ENCODE data around the gene EEIG2. TPM values are rescaled to one million over a fixed set of nuclear protein-coding genes. Genes with fewer than 3 reads are reported as not detected.

EEIG2 gene
- total and polyA plus RNA-seq, 9 of the 15 experiments (the other 6 are each of a cell fraction or from before 2014, with no cell fraction given): 6.1 to 26.9 (median 15.2) TPM

DNA sequence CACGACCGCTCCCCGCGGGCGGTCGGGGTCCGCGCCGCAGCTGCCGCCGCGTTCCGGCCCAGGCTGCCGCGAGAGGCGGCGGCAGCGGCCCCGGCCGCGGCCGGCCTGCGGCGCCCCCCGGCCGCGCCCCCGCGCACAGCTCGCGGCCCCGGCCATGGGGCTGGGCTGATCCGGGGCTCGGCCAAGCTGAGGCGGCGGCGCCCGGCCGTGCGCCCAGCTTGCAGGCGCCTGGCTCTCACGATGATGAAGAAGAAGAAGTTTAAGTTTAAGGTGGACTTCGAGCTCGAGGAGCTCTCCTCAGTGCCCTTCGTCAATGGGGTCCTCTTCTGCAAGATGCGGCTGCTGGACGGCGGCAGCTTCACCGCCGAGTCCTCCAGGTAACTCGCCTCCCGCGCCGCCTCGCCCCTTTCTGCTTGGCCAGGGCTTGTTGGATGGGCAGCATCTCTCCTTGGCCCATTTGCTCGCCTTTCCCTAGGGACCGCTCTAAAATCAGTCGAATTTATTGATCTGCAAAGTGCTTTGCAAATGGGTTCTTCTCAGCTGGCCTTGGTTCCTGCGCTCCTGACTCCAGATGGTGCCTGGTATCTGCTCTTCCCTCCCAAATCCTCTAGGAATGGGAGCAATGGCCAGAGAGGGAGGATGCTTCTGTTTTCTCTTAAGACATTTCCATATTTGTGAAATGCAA, 431 bp downstream of the EEIG2 start (continued):
- TF ChIP-seq, protein P1, sequence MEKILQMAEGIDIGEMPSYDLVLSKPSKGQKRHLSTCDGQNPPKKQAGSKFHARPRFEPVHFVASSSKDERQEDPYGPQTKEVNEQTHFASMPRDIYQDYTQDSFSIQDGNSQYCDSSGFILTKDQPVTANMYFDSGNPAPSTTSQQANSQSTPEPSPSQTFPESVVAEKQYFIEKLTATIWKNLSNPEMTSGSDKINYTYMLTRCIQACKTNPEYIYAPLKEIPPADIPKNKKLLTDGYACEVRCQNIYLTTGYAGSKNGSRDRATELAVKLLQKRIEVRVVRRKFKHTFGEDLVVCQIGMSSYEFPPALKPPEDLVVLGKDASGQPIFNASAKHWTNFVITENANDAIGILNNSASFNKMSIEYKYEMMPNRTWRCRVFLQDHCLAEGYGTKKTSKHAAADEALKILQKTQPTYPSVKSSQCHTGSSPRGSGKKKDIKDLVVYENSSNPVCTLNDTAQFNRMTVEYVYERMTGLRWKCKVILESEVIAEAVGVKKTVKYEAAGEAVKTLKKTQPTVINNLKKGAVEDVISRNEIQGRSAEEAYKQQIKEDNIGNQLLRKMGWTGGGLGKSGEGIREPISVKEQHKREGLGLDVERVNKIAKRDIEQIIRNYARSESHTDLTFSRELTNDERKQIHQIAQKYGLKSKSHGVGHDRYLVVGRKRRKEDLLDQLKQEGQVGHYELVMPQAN (IDR thresholded peaks at IDR 0.05; ENCODE audit: borderline replicate concordance): peak; percentile 10; the same call in 1 of the 2 replicates
- TF ChIP-seq FIP1L1 (IDR thresholded peaks at IDR 0.05; ENCODE audit: low read depth, low read length, poor library complexity, severe bottlenecking) (no peak), NFRKB (IDR thresholded peaks at IDR 0.05; ENCODE audit: low read depth) (no peak), ZNF3 (CRISPR knock-in tag; IDR thresholded peaks at IDR 0.05) (0 out of 2 replicates have a peak, but pooled peaks have one; percentile 20), FOXP1 (CRISPR knock-in tag; IDR thresholded peaks at IDR 0.05) (0 out of 2 replicates have a peak, but pooled peaks have one; percentile 16), KLF1 (tag; IDR thresholded peaks at IDR 0.05) (no peak), RBBP5 (IDR thresholded peaks at IDR 0.05; ENCODE audit: borderline replicate concordance, insufficient read depth, low read length, poor library complexity, severe bottlenecking) (peak; percentile 41), MTA2 (IDR thresholded peaks at IDR 0.05; ENCODE audit: low read depth) (no peak), BACH1 (tag; IDR thresholded peaks at IDR 0.05) (no peak), GABPA (tag; conservative IDR thresholded peaks at IDR 0.05; ENCODE audit: low read depth) (peak; percentile 23; the same call in 1 of the 2 replicates), RCOR1 (IDR thresholded peaks at IDR 0.05; ENCODE audit: borderline replicate concordance in 1 of 2, low read depth in 2 of 2, low read length in 2 of 2) (peak in 1 of 2 experiments; percentile 7; a peak in 1 of 4 replicates), PRPF4 (IDR thresholded peaks at IDR 0.05; ENCODE audit: insufficient read depth, low read depth, low read length, poor library complexity, severe bottlenecking) (no peak), ETV6 (IDR thresholded peaks at IDR 0.05; ENCODE audit: borderline replicate concordance in 1 of 2, low read depth in 2 of 2, low read length in 1 of 2) (no peak), ETV6 (CRISPR knock-in tag; IDR thresholded peaks at IDR 0.05; ENCODE audit: borderline replicate concordance) (no peak), PCBP1 (IDR thresholded peaks at IDR 0.05; ENCODE audit: low read depth, low read length, poor library complexity, severe bottlenecking) (no peak)
- TF ChIP-seq, protein P2, sequence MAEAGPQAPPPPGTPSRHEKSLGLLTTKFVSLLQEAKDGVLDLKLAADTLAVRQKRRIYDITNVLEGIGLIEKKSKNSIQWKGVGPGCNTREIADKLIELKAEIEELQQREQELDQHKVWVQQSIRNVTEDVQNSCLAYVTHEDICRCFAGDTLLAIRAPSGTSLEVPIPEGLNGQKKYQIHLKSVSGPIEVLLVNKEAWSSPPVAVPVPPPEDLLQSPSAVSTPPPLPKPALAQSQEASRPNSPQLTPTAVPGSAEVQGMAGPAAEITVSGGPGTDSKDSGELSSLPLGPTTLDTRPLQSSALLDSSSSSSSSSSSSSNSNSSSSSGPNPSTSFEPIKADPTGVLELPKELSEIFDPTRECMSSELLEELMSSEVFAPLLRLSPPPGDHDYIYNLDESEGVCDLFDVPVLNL (CRISPR knock-in tag; IDR thresholded peaks at IDR 0.05; ENCODE audit: low read depth): no peak
- TF ChIP-seq, protein P3, sequence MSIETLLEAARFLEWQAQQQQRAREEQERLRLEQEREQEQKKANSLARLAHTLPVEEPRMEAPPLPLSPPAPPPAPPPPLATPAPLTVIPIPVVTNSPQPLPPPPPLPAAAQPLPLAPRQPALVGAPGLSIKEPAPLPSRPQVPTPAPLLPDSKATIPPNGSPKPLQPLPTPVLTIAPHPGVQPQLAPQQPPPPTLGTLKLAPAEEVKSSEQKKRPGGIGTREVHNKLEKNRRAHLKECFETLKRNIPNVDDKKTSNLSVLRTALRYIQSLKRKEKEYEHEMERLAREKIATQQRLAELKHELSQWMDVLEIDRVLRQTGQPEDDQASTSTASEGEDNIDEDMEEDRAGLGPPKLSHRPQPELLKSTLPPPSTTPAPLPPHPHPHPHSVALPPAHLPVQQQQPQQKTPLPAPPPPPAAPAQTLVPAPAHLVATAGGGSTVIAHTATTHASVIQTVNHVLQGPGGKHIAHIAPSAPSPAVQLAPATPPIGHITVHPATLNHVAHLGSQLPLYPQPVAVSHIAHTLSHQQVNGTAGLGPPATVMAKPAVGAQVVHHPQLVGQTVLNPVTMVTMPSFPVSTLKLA (conservative IDR thresholded peaks at IDR 0.05): no peak
- TF ChIP-seq, protein P4, sequence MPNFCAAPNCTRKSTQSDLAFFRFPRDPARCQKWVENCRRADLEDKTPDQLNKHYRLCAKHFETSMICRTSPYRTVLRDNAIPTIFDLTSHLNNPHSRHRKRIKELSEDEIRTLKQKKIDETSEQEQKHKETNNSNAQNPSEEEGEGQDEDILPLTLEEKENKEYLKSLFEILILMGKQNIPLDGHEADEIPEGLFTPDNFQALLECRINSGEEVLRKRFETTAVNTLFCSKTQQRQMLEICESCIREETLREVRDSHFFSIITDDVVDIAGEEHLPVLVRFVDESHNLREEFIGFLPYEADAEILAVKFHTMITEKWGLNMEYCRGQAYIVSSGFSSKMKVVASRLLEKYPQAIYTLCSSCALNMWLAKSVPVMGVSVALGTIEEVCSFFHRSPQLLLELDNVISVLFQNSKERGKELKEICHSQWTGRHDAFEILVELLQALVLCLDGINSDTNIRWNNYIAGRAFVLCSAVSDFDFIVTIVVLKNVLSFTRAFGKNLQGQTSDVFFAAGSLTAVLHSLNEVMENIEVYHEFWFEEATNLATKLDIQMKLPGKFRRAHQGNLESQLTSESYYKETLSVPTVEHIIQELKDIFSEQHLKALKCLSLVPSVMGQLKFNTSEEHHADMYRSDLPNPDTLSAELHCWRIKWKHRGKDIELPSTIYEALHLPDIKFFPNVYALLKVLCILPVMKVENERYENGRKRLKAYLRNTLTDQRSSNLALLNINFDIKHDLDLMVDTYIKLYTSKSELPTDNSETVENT (CRISPR knock-in tag; IDR thresholded peaks at IDR 0.05): 0 out of 2 replicates have a peak, but pooled peaks have one; percentile 16

Measured in K562 (cell line).